Testis (tissue), 2 donors: ENCODE data around the gene SEC24C.

Source experiments
- CTCF ChIP-seq, 3 experiments: fragments of 450-650 bp in 2 of 3; fragments of 200-600 bp in 1 of 3; sonication (generic) in 1 of 3; IDR thresholded peaks; one replicate each; pipeline ENCODE4 v1.5.1; 2016 to 2019; ENCODE audit warnings: antibody characterized with exemption in 3 of 3, mild to moderate bottlenecking in 2 of 3, moderate library complexity in 1 of 3
- POLR2A ChIP-seq: fragments of 450-650 bp; IDR thresholded peaks from one replicate; pipeline ENCODE4 v1.6.1; 2017; ENCODE audit warnings: antibody characterized with exemption, mild to moderate bottlenecking, moderate library complexity

- TF ChIP-seq POLR2A (no peak), CTCF (IDR thresholded peaks at IDR 0.05) (no peak)
Measured at GRCh38 chr10:73819081-73819480, 74.9 kb downstream of the SEC24C start.
